Measurements from ENCODE around the gene SLAMF7. TPM values are rescaled to one million over a fixed set of nuclear protein-coding genes. Genes with fewer than 3 reads are reported as not detected.

SLAMF7 gene
- total and polyA plus RNA-seq, 2 donors (not counting 1 experiment from before 2014, with no cell fraction given): not detected

DNA sequence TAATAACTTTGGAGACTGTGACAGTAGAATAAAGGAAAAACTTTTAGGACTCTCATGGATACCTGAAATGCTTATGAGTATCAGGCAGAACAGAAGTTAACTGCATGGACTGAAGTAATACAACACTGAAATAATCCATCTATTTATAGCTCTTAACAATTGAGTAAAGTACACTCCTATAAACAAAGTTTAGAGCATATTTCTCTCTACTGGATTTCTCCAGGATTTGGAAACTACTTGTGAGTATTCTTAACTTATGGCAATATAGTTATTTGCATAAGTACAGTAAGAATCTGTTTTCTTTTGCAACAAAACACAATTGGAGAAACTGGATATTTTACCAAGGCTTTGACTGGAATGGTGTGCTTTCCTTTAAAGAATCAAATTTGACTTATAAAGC, 17.6 kb upstream of the SLAMF7 start:
- no peak overlapping the region for H3K27ac ChIP-seq (ENCODE audit: insufficient read depth, low read length)
- TF ChIP-seq, protein P1, sequence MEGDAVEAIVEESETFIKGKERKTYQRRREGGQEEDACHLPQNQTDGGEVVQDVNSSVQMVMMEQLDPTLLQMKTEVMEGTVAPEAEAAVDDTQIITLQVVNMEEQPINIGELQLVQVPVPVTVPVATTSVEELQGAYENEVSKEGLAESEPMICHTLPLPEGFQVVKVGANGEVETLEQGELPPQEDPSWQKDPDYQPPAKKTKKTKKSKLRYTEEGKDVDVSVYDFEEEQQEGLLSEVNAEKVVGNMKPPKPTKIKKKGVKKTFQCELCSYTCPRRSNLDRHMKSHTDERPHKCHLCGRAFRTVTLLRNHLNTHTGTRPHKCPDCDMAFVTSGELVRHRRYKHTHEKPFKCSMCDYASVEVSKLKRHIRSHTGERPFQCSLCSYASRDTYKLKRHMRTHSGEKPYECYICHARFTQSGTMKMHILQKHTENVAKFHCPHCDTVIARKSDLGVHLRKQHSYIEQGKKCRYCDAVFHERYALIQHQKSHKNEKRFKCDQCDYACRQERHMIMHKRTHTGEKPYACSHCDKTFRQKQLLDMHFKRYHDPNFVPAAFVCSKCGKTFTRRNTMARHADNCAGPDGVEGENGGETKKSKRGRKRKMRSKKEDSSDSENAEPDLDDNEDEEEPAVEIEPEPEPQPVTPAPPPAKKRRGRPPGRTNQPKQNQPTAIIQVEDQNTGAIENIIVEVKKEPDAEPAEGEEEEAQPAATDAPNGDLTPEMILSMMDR (conservative IDR thresholded peaks at IDR 0.05 in 1 of 2, IDR thresholded peaks at IDR 0.05 in 1 of 2; ENCODE audit: low read depth in 1 of 2, low read length in 2 of 2): no peak
- no peak for TF ChIP-seq EZH2 (IDR thresholded peaks at IDR 0.05; ENCODE audit: low read length, missing control alignments)

DNA sequence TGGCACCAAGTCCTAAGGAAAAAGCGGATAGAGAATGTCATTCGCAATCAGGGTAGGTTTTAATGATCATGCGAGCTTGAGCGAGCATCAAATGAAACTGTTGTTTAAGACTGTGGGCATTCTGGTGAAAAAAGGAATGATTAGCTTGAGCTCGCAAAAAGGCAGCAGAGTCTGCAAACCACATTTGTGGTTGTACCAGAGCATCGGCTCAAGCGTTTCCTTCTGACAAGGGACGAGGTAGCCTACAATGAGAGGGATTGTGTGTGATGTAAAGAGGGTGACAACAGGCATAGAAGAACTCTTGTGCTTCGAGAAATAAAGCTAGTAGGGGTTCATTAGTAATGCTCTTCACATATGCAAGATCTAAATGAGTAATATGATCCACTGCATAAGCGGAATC, 16.3 kb upstream of the SLAMF7 start:
- H2AFZ ChIP-seq (ENCODE audit: low read length): no peak overlapping the region
- no peaks in the 10 kb centered on the region for H3K4me1 ChIP-seq (ENCODE audit: control insufficient read depth, extremely low read depth, insufficient read depth, low read length)
- H3K36me3 ChIP-seq (ENCODE audit: control insufficient read depth, insufficient read depth, low read length): no peaks in the 10 kb centered on the region
- no peak for DNase-seq (ENCODE audit: low read depth in 2 of 2)
- no peaks in the 10 kb centered on the region for H3K27me3 ChIP-seq (ENCODE audit: control insufficient read depth, insufficient read depth, low read length)
- no peaks in the 10 kb centered on the region for H3K9me3 ChIP-seq (ENCODE audit: control insufficient read depth, insufficient read depth, low read depth, low read length)
- no peak overlapping the region for H3K27ac ChIP-seq (ENCODE audit: insufficient read depth, low read length)
- H3K4me3 ChIP-seq (replicated peaks in 1 of 4; ENCODE audit: control extremely low read depth in 1 of 4, insufficient read depth in 1 of 4, low read depth in 3 of 4, low read length in 4 of 4): no peak overlapping the region
- H3K4me2 ChIP-seq (ENCODE audit: extremely low read depth, insufficient read depth, low read length): no peak overlapping the region
- H3K79me2 ChIP-seq (ENCODE audit: control insufficient read depth, insufficient read depth, low read length): no peaks in the 10 kb centered on the region
- no peak overlapping the region for H3K9ac ChIP-seq (ENCODE audit: insufficient read depth, low read length)
- H4K20me1 ChIP-seq (ENCODE audit: control insufficient read depth, extremely low read depth, insufficient read depth, low read length): peaks cover 1% of the 10 kb centered on the region
- no peak for TF ChIP-seq EZH2 (IDR thresholded peaks at IDR 0.05; ENCODE audit: low read length, missing control alignments)
- TF ChIP-seq, protein P1 (conservative IDR thresholded peaks at IDR 0.05 in 1 of 2, IDR thresholded peaks at IDR 0.05 in 1 of 2; ENCODE audit: low read depth in 1 of 2, low read length in 2 of 2): no peak

More for the DNA sequence above, 17.6 kb upstream of the SLAMF7 start:
- Histone ChIP-seq H3K27me3 (ENCODE audit: control insufficient read depth, insufficient read depth, low read length) (no peaks in the 10 kb centered on the region), H3K4me2 (ENCODE audit: extremely low read depth, insufficient read depth, low read length) (no peak overlapping the region), H3K4me3 (replicated peaks in 1 of 4; ENCODE audit: control extremely low read depth in 1 of 4, insufficient read depth in 1 of 4, low read depth in 3 of 4, low read length in 4 of 4) (no peak overlapping the region), H3K9ac (ENCODE audit: insufficient read depth, low read length) (no peak overlapping the region), H3K9me3 (ENCODE audit: control insufficient read depth, insufficient read depth, low read depth, low read length) (no peaks in the 10 kb centered on the region), H3K79me2 (ENCODE audit: control insufficient read depth, insufficient read depth, low read length) (no peaks in the 10 kb centered on the region), H4K20me1 (ENCODE audit: control insufficient read depth, extremely low read depth, insufficient read depth, low read length) (peaks cover 1% of the 10 kb centered on the region), H3K36me3 (ENCODE audit: control insufficient read depth, insufficient read depth, low read length) (no peaks in the 10 kb centered on the region), H2AFZ (ENCODE audit: low read length) (no peak overlapping the region), H3K4me1 (ENCODE audit: control insufficient read depth, extremely low read depth, insufficient read depth, low read length) (no peaks in the 10 kb centered on the region)
- DNase-seq (ENCODE audit: low read depth in 2 of 2): no peak

DNA sequence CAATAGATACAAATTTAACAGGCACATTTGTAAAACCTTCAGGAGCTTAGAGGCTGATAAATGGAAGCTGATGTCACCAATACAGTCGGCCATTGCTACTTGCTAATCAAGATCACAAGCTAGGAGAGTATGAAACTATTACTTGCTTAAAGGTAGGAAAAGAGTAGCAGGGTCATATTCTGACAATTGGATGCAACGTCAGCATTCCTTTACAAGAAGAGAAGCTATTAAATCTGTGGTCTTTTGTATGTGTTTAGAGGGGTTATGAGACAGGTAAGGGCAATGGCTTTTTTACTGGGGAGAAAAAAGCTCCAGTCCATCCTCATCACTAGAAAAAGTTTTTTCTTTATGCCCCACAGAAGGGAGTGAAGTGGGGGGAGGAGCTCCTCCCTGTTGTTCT, 15.7 kb upstream of the SLAMF7 start:
- no peak overlapping the region for H3K27ac ChIP-seq (ENCODE audit: insufficient read depth, low read length)
- no peak for DNase-seq (ENCODE audit: low read depth in 2 of 2)
- no peaks in the 10 kb centered on the region for H3K79me2 ChIP-seq (ENCODE audit: control insufficient read depth, insufficient read depth, low read length)
- no peaks in the 10 kb centered on the region for H3K27me3 ChIP-seq (ENCODE audit: control insufficient read depth, insufficient read depth, low read length)
- no peaks in the 10 kb centered on the region for H3K36me3 ChIP-seq (ENCODE audit: control insufficient read depth, insufficient read depth, low read length)
- no peak overlapping the region for H3K4me3 ChIP-seq (replicated peaks in 1 of 4; ENCODE audit: control extremely low read depth in 1 of 4, insufficient read depth in 1 of 4, low read depth in 3 of 4, low read length in 4 of 4)
- TF ChIP-seq, protein P1 (conservative IDR thresholded peaks at IDR 0.05 in 1 of 2, IDR thresholded peaks at IDR 0.05 in 1 of 2; ENCODE audit: low read depth in 1 of 2, low read length in 2 of 2): no peak
- TF ChIP-seq EZH2 (IDR thresholded peaks at IDR 0.05; ENCODE audit: low read length, missing control alignments): no peak
- no peak overlapping the region for H3K4me2 ChIP-seq (ENCODE audit: extremely low read depth, insufficient read depth, low read length)
- peaks cover 1% of the 10 kb centered on the region for H4K20me1 ChIP-seq (ENCODE audit: control insufficient read depth, extremely low read depth, insufficient read depth, low read length)
- H3K4me1 ChIP-seq (ENCODE audit: control insufficient read depth, extremely low read depth, insufficient read depth, low read length): no peaks in the 10 kb centered on the region
- H3K9ac ChIP-seq (ENCODE audit: insufficient read depth, low read length): no peak overlapping the region
- H2AFZ ChIP-seq (ENCODE audit: low read length): no peak overlapping the region
- H3K9me3 ChIP-seq (ENCODE audit: control insufficient read depth, insufficient read depth, low read depth, low read length): no peaks in the 10 kb centered on the region

All from fibroblast of lung (primary cell).